ENCODE measurements around the gene TAF3. TPM values are rescaled to one million over a fixed set of nuclear protein-coding genes. Genes with fewer than 3 reads are reported as not detected.

Gene TAF3
- polyA plus RNA-seq, 3 donors from 2014 or later, result 3.5 to 13.2 (median 5.5) TPM

GRCh38 chr10:8033812-8034465, 215.6 kb downstream of the TAF3 start:
- peak overlapping the region in 2 of 5 donors; percentile 21 to 42 for H3K4me3 Mint-ChIP-seq
- no peaks in the 10 kb centered on the region for H3K36me3 Mint-ChIP-seq
- H3K4me1 Mint-ChIP-seq, result peaks cover 16% of the 10 kb centered on the region in 2 donors
- H3K27me3 Mint-ChIP-seq (ENCODE audit: low read depth in 3 of 3), result peaks cover 46 to 58% (median 57%) of the 10 kb centered on the region in 3 donors
- H3K27ac Mint-ChIP-seq, result no peak overlapping the region
- no peak for DNase-seq
- peaks cover 0 to 8% (median 0%) of the 10 kb centered on the region in 6 donors for H3K9me3 Mint-ChIP-seq

- Mint-ChIP-seq H3K36me3 (no peaks in the 10 kb centered on the region), H3K27me3 (ENCODE audit: low read depth in 3 of 3) (peaks cover 52 to 64% (median 63%) of the 10 kb centered on the region in 3 donors), H3K9me3 (peaks cover 0 to 8% (median 0%) of the 10 kb centered on the region in 6 donors), H3K4me1 (peaks cover 16% of the 10 kb centered on the region in 2 donors), H3K27ac (no peak overlapping the region), H3K4me3 (peak overlapping the region in 2 of 5 donors; percentile 17 to 34)
- no peak for DNase-seq
These were observed 216.2 kb downstream of the TAF3 start for GRCh38 chr10:8034466-8035005.

GRCh38 chr10:8035006-8035640, 216.8 kb downstream of the TAF3 start:
- peak overlapping the region in 2 of 6 donors; percentile 47 to 63 for H3K27ac Mint-ChIP-seq
- peak overlapping the region; percentile 5 to 62 (median 47) for H3K4me3 Mint-ChIP-seq
- peaks cover 0 to 8% (median 0%) of the 10 kb centered on the region in 6 donors for H3K9me3 Mint-ChIP-seq
- H3K27me3 Mint-ChIP-seq (ENCODE audit: low read depth in 3 of 3), result peaks cover 52 to 69% (median 69%) of the 10 kb centered on the region in 3 donors
- peaks cover 16% of the 10 kb centered on the region in 2 donors for H3K4me1 Mint-ChIP-seq
- H3K36me3 Mint-ChIP-seq, result no peaks in the 10 kb centered on the region
- no peak for DNase-seq

GRCh38 chr10:8035641-8036470, 217.6 kb downstream of the TAF3 start:
- Mint-ChIP-seq H3K4me3 (peak overlapping the region; percentile 5 to 62 (median 47)), H3K27me3 (ENCODE audit: low read depth in 3 of 3) (peaks cover 57 to 76% (median 76%) of the 10 kb centered on the region in 3 donors), H3K27ac (peak overlapping the region in 2 of 6 donors; percentile 47 to 63), H3K4me1 (peaks cover 16% of the 10 kb centered on the region in 2 donors), H3K9me3 (peaks cover 0 to 8% (median 0%) of the 10 kb centered on the region in 6 donors), H3K36me3 (no peaks in the 10 kb centered on the region)
- DNase-seq, result no peak

- H3K9me3 Mint-ChIP-seq, result peaks cover 0 to 8% (median 0%) of the 10 kb centered on the region in 6 donors
- peaks cover 16% of the 10 kb centered on the region in 2 donors for H3K4me1 Mint-ChIP-seq
- no peak for DNase-seq
- peak overlapping the region in 2 of 6 donors; percentile 69 to 72 for H3K27ac Mint-ChIP-seq
- H3K4me3 Mint-ChIP-seq, result peak overlapping the region in 1 of 5 donors; percentile 72
- H3K27me3 Mint-ChIP-seq (ENCODE audit: low read depth in 3 of 3), result peaks cover 63 to 83% (median 80%) of the 10 kb centered on the region in 3 donors
- H3K36me3 Mint-ChIP-seq, result no peaks in the 10 kb centered on the region
These were observed 218.3 kb downstream of the TAF3 start for GRCh38 chr10:8036506-8037198.

GRCh38 chr10:8037199-8037801, 219.0 kb downstream of the TAF3 start:
- Mint-ChIP-seq H3K4me1 (peaks cover 20% of the 10 kb centered on the region in 2 donors), H3K9me3 (peaks cover 0 to 8% (median 0%) of the 10 kb centered on the region in 6 donors), H3K27me3 (ENCODE audit: low read depth in 3 of 3) (peaks cover 67 to 90% (median 84%) of the 10 kb centered on the region in 3 donors), H3K27ac (peak overlapping the region in 2 of 6 donors; percentile 69 to 72), H3K36me3 (no peaks in the 10 kb centered on the region), H3K4me3 (peak overlapping the region in 1 of 5 donors; percentile 72)
- DNase-seq, result no peak

- H3K9me3 Mint-ChIP-seq, result peaks cover 0 to 8% (median 0%) of the 10 kb centered on the region in 6 donors
- H3K27ac Mint-ChIP-seq, result peak overlapping the region in 3 of 6 donors; percentile 14 to 23 (median 18)
These were observed 219.9 kb downstream of the TAF3 start for GRCh38 chr10:8037941-8038894.

GRCh38 chr10:8039321-8039881, 221.1 kb downstream of the TAF3 start:
- Mint-ChIP-seq H3K9me3 (peaks cover 0 to 8% (median 0%) of the 10 kb centered on the region in 6 donors), H3K4me3 (peak overlapping the region in 1 of 5 donors; percentile 2), H3K27me3 (ENCODE audit: low read depth in 3 of 3) (peaks cover 75 to 92% (median 85%) of the 10 kb centered on the region in 3 donors), H3K36me3 (no peaks in the 10 kb centered on the region), H3K4me1 (peaks cover 30 to 38% of the 10 kb centered on the region in 2 donors), H3K27ac (peak overlapping the region in 1 of 6 donors; percentile 18)
- DNase-seq, result no peak

More at GRCh38 chr10:8037941-8038894, 219.9 kb downstream of the TAF3 start:
- Mint-ChIP-seq H3K4me1 (peaks cover 28% of the 10 kb centered on the region in 2 donors), H3K36me3 (no peaks in the 10 kb centered on the region), H3K4me3 (peak overlapping the region in 2 of 5 donors; percentile 9 to 20), H3K27me3 (ENCODE audit: low read depth in 3 of 3) (peaks cover 70 to 90% (median 84%) of the 10 kb centered on the region in 3 donors)
- no peak for DNase-seq

GRCh38 chr10:8040651-8041050, 222.3 kb downstream of the TAF3 start:
- Mint-ChIP-seq H3K4me1 (peaks cover 35 to 44% of the 10 kb centered on the region in 2 donors), H3K9me3 (peaks cover 0 to 6% (median 0%) of the 10 kb centered on the region in 6 donors), H3K4me3 (no peak overlapping the region), H3K27me3 (ENCODE audit: low read depth in 3 of 3) (peaks cover 78 to 93% (median 84%) of the 10 kb centered on the region in 3 donors), H3K27ac (no peak overlapping the region), H3K36me3 (no peaks in the 10 kb centered on the region)
- DNase-seq, result no peak

GRCh38 chr10:8041284-8041991, 223.1 kb downstream of the TAF3 start:
- Mint-ChIP-seq H3K9me3 (peaks cover 0 to 6% (median 0%) of the 10 kb centered on the region in 6 donors), H3K36me3 (no peaks in the 10 kb centered on the region), H3K27me3 (ENCODE audit: low read depth in 3 of 3) (peaks cover 81 to 95% (median 90%) of the 10 kb centered on the region in 3 donors), H3K4me1 (peaks cover 43 to 50% of the 10 kb centered on the region in 2 donors), H3K4me3 (no peak overlapping the region), H3K27ac (peak overlapping the region in 3 of 6 donors; percentile 6 to 47 (median 10))
- no peak for DNase-seq

Data from immature natural killer cell (primary cell).